ENCODE results near the gene BCR. TPM values are rescaled to one million over a fixed set of nuclear protein-coding genes. Genes with fewer than 3 reads are reported as not detected.
A peak's percentile ranks its signal among the peaks of the same experiment; 100 is the strongest.

The BCR gene
- total RNA-seq, 1 donor from 2014 or later = 118 TPM

GRCh38 chr22:23285236-23285635 lies 104.9 kb downstream of the BCR start:
- no peak for TF ChIP-seq CTCF (IDR thresholded peaks at IDR 0.05; ENCODE audit: insufficient read depth, low read length, severe bottlenecking)
- DNase-seq (ENCODE audit: low read depth) (no peak), FAIRE-seq (peak; percentile 18)
- Histone ChIP-seq H3K4me3 (ENCODE audit: low read depth, low read length) (no peak overlapping the region), H3K27me3 (ENCODE audit: control insufficient read depth, insufficient read depth, low read length) (no peaks in the 10 kb centered on the region), H3K36me3 (ENCODE audit: control insufficient read depth, insufficient read depth, low read length) (peaks cover 32% of the 10 kb centered on the region)

- TF ChIP-seq CTCF (IDR thresholded peaks at IDR 0.05; ENCODE audit: insufficient read depth, low read length, severe bottlenecking) = no peak
- DNase-seq (ENCODE audit: low read depth) (no peak), FAIRE-seq (no peak)
- Histone ChIP-seq H3K36me3 (ENCODE audit: control insufficient read depth, insufficient read depth, low read length) (peaks cover 34% of the 10 kb centered on the region), H3K27me3 (ENCODE audit: control insufficient read depth, insufficient read depth, low read length) (no peaks in the 10 kb centered on the region), H3K4me3 (ENCODE audit: low read depth, low read length) (no peak overlapping the region)
Observed at GRCh38 chr22:23285734-23286133, 105.4 kb downstream of the BCR start.

GRCh38 chr22:23286296-23286695 lies 106.0 kb downstream of the BCR start:
- Histone ChIP-seq H3K36me3 (ENCODE audit: control insufficient read depth, insufficient read depth, low read length) (peaks cover 35% of the 10 kb centered on the region), H3K27me3 (ENCODE audit: control insufficient read depth, insufficient read depth, low read length) (no peaks in the 10 kb centered on the region), H3K4me3 (ENCODE audit: low read depth, low read length) (no peak overlapping the region)
- TF ChIP-seq CTCF (IDR thresholded peaks at IDR 0.05; ENCODE audit: insufficient read depth, low read length, severe bottlenecking) = no peak
- no peak for FAIRE-seq
- no peak for DNase-seq (ENCODE audit: low read depth)

GRCh38 chr22:23287136-23288095 lies 107.1 kb downstream of the BCR start:
- Histone ChIP-seq H3K27me3 (ENCODE audit: control insufficient read depth, insufficient read depth, low read length) (no peaks in the 10 kb centered on the region), H3K4me3 (ENCODE audit: low read depth, low read length) (no peak overlapping the region), H3K36me3 (ENCODE audit: control insufficient read depth, insufficient read depth, low read length) (peaks cover 42% of the 10 kb centered on the region)
- FAIRE-seq (peak; percentile 77), DNase-seq (ENCODE audit: low read depth) (no peak)
- TF ChIP-seq CTCF (IDR thresholded peaks at IDR 0.05; ENCODE audit: insufficient read depth, low read length, severe bottlenecking) = no peak

- FAIRE-seq (no peak), DNase-seq (ENCODE audit: low read depth) (no peak)
- Histone ChIP-seq H3K36me3 (ENCODE audit: control insufficient read depth, insufficient read depth, low read length) (peaks cover 44% of the 10 kb centered on the region), H3K27me3 (ENCODE audit: control insufficient read depth, insufficient read depth, low read length) (no peaks in the 10 kb centered on the region), H3K4me3 (ENCODE audit: low read depth, low read length) (no peak overlapping the region)
- no peak for TF ChIP-seq CTCF (IDR thresholded peaks at IDR 0.05; ENCODE audit: insufficient read depth, low read length, severe bottlenecking)
Observed at GRCh38 chr22:23288301-23289129, 108.2 kb downstream of the BCR start.
